HG03442 (cell line): ENCODE data around the gene HIVEP3.

Experiments used
- ATAC-seq: cut with Tn5 transposase; IDR thresholded peaks from one replicate; pipeline ENCODE4 v1.9.1; 2021; ENCODE audit warnings: mild to moderate bottlenecking, moderate library complexity; ENCODE audit not compliant: unreplicated experiment

The HIVEP3 gene

DNA sequence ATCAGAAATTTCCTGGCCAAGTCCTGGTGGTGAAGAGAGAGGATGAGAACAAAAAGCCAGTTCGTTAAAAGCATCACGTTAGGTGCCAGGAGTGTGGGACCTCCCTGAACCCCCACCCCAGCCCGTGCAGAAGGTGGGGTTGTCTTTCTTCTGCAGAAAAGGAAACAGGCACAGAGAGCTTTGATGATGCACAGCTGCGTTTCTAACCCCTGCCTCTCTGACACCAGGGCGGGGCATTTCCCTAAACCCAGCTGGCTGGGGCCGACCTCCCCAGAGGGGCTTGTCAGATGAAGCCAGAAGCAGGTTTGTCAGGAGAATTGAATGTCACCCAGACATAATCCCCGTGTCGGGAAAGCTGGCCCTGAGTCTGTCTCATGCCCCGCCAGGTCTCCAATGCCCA lies 244.9 kb downstream of the HIVEP3 start:
- no peak for ATAC-seq

DNA sequence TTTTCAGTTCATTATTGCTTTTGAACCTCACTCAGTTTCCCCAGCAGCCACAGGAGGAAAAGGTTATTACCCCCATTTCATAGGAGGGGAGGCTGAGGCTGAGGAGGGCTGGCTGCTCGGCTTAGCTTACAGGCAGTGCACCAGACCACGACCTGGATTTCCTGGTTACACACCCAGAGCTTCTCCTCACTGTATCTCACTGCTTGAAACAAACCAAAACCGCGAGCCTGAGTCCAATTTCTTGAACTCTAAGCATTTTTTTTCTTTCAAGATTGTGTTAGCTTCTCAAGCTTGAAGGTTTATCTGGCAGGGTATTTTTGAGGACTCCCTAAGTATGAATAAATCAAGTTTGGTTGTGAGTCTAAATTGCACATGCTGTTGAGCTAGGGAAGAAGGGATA lies 245.3 kb downstream of the HIVEP3 start:
- no peak for ATAC-seq

DNA sequence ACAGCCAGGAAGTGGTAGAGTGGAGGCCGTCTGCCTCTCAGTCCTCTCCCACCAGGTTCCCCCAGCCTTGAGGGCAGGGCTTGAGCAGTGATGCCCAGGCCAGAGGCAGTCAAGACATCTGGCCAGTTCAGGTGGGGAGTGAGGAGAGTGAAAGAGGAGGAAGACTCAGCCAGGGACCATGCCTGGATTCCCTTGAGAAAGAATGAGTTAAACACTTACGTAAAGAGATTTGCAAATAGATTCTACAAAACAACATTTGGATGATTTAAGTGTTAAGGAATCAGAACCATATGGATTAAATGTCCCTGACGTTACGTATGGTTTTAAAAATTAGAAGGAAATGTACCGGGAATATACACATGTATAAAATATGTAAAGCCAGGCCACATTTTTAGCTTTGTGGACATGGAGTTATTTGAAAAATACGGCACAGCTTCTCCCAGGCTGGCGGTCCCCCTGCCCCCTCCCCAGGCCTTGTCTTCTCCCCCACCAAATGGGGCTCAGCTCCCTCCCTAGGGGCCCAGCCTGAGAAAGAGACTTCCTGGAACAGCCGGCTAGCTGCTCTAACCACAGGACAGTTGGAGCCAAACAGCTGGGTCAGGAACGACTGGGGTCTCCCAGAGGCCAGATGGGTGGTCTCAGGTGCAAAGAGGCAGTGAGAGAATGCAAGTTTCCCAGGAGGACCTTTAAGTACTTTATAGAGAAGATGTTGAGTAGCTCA lies 245.9 kb downstream of the HIVEP3 start:
- ATAC-seq, result no peak

DNA sequence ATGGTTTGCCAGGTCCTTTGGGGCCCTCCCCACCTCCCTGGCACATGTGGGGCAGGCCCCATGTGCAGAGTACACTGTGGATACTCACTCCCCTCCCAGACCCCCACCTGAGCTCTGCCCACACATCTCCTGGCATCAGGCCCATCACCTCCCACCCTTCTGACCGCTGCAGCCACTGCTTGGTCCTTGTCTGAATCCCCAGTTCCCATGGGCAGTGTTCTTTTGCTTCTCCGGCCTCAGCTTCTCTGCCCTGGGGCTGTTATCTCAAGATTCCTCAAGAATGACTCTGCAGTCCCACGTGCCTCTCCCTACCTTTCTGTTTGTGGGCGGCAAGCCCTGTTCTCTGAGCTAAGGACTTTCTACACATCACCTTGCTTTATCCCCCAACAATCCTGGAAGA lies 246.5 kb downstream of the HIVEP3 start:
- no peak for ATAC-seq

DNA sequence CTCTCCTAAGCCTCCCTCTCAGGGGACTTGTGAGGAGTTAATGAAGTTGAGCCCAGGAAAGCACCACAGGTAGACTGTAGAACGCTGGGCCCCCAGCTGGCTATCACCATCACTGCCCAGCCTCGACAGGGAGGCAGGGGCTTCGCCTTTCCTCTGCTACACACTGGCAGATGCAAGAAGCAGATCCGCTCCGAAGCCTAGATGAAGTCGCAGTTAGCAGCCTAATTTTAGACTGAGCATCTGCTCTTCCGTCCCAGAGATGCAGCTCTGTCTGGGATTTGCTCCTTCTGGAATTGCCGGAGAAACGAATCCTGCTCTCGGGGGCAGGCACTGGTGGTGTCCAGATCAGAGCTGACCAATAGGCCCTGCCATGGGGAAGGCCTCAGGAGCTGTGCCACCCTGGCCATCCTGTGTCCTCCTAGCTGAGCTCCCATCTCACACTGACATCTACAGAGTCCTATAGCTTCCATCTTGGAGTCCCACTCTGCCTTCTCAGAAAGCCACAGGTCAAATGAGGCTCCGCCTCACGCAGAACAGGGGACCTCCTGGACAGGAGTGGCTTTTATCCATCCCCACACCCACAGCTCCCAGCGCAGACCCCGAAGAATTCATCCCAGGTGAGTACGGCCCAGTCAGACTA lies 247.5 kb downstream of the HIVEP3 start:
- no peak for ATAC-seq

DNA sequence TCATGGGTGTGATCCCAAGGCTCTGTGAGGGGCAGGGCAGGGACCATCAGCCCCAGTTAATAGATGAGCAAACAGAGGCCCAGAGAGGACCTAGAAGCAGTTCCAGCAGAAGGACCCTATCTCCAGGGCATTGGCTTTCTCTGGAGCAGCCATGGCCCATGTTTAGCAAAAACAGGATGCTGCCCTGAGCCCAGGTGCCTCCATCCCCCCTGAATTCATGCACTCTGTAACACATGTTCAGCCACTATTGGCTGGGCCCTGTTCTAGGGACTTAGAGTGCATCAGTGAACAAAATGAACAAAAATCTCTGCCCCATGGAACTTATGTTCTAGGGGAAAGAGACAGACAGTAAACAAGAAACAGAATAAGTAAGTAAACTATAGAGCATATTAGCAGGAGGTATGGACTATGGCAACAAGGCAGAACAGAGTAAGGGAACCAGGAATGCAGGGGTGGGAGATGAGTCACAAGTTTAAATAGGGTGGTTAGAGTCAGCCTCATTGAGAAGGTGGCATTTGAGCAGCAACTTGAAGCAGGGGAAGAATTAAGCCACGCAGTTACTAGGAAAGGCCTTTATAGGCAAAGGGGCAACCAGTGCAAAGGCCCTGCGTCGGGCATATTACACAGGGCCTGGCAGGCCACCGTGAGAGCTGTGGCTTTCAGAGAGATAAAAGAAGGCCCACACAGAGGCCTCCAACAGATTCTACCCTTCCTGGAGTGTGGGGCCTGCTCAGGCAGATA lies 248.3 kb downstream of the HIVEP3 start:
- ATAC-seq, result no peak

DNA sequence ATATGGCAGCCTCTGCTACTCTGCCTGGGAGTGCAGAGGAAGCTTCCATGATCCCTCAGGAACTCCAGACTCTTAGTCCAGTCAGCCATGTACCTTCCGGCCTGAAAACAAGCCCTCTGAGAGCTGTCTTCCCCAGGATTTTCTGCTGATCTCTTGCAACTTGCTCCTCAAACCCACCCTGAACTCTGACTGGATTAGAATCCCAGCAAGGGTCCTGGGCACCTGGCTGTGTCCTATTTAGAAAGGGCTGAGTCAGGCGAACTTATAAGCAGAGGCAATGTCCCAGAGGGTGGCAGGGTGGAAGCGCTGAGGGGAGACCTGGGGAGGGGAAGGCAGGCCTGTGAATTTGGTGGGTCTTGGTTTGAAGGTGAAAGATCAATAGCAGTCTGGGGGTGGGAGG lies 249.8 kb downstream of the HIVEP3 start:
- ATAC-seq, result no peak

DNA sequence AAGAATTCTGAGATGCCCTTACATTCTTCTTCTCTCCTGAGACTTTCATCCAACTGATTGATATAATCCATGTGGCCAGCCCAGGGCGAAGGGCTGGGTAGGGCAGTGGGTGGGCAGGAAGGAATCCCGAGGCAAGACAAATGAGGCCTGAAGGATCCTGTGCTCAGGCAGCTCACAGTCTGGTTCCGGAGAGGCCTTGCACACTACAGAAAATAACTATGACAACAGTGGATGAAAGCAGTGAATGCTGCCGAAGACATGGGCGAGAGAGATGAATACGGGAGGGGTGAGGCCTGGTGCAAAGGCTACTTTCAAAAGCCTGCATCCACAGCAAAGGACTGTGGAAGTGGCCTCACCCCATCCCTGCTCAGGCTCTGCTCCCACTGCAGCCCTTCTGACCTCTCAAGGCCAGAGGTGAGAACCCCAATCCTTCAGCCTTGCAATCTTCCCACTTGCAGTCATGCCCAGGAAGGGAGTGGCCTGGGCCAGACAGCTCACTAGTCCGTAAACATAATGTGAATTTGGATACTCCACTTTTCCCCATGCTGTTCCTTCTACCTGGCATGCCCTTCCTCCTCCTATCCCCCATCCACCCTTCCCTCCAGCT lies 250.6 kb downstream of the HIVEP3 start:
- no peak for ATAC-seq

DNA sequence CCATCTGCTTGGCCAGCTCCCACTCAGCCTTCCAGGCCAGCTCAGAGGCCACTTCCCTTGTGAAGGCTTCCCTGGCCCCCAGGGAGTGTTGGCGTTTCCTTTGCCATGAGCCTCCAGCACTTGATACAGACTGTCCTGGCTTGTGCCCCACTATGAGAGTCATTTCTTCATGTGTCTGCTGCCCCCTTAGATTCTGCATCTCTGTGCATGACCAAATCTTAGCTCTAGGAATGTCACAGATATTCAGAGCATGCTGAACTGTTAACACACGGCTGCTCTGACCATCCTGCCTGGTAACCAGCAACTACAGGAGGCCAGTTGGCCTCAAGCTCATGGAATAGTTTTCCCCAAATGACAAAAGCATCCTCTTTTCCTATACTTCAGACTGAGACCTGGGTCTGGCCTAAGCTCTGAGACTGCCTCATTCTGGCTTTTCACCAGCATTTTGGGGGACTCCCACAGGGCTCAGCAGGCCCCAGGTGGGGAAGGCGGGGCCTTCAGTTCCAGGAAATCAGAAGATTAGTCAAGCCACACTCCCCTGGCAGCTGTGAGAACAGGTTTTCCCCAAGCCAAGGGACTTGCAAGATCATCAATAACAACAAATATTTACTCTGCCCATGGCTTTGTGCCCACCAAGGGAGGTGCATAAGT lies 251.6 kb downstream of the HIVEP3 start:
- ATAC-seq, result peak; percentile 49

DNA sequence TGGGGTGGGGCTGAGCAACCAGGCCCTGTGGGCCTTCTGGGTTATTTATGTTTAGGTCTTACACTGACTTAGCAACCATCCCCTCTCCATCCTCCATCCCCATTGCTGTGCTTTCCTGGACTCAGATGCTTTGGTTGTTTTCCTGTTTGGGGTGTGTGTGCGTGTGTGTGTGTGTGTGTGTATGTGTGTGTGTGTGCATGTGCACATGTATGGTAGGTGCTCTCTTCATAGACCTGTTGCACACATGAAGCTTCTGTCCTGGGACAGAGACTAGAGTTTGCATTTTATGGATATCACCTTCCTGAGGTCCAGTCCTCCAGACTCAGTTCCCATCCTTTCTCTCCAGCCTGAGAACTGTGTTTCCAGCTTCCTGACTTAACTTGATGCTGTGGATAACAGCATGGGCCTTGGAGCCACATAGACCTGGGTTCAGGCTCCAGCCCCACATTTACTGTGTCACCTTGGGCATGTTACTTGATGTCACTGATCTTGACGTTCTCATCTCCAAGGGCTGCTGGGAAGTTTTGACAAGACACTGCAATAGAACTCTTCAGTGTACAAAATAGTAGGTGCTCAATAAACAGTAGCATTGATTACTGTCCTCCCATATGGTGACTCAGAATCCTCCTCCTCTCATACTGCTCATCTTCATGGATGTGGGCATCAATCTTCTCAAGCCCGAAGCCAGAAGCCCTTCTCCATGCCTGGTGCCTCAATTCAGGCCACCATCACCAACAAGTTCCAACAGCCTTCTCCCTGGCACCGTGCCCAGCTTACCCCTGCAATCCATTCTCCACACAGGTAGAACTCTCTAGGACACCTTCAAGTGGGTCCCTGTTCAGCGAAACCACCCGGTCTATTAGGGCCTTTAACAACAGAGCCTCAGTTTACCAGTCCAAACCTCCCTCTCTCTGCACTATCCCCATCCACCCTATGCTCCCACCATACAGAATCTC lies 252.5 kb downstream of the HIVEP3 start:
- no peak for ATAC-seq

DNA sequence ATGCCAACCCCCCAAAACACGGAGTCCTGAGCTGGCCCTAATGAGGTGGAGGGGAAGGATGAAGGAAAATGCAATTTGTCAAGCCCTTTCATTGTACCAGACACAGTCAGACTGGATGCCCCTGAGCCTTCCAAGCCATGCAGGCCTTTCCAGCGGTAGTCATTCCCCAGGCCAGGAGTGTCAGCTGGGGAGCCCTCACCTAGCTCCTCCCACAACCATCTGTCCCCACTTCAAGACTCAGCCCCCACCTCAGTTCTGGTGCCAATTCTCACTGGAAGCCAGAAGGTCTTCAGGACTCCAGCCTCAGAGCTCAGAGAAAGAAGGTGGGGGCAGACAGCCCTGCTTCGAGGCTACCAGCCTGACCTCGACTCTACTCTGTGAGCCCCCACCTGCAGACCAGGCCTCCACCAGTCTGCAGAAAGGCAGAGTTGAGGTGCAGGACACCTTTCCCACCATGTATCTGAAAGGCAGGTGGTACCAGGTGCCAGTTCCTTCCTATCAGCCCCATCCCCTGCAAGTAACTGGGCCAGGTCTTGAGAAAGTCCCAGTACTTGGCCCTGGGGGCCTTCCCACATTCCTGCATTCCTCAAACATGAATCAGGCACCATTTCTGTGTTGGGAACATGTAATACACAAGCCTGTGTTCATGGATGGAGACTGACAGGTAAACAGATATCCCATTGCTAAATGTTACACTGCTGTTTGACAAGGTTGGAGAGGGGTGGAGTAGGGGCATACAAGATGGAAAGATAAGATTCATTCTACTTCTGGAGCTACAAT lies 253.7 kb downstream of the HIVEP3 start:
- no peak for ATAC-seq

DNA sequence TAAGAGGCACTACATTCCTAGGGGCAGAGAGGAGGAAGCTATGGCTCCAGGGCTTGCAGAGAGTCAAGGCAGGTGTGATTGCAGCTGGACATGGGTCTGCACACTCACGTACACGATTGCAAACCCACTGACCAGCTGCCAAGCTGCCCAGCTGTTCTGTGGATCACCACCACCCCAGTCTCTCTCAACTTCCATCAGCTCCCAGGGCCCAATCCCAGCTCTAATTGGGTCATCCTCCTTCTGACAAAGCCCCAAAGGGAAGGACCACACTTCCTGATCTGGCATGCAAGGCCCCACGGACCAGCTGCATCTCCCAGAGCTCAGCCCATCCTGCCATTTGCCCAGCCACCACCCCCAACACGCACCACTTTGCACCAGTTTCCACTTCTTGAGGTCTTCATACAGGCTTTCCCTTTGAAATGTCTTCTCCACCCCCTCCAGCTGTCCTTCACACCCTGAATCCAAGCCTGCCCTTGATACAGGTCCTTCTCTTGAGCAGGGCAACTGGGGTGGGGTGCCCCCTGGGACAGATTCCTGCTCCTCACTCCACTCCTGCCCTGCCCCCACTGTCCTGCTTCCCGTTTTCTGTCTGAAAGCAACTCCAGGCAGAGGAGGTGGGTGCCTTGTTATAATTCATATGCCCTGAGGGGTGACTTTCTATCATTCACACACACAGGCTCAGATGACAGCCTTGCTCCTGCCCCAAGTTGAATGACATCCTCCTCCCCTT lies 254.9 kb downstream of the HIVEP3 start:
- ATAC-seq, result no peak

DNA sequence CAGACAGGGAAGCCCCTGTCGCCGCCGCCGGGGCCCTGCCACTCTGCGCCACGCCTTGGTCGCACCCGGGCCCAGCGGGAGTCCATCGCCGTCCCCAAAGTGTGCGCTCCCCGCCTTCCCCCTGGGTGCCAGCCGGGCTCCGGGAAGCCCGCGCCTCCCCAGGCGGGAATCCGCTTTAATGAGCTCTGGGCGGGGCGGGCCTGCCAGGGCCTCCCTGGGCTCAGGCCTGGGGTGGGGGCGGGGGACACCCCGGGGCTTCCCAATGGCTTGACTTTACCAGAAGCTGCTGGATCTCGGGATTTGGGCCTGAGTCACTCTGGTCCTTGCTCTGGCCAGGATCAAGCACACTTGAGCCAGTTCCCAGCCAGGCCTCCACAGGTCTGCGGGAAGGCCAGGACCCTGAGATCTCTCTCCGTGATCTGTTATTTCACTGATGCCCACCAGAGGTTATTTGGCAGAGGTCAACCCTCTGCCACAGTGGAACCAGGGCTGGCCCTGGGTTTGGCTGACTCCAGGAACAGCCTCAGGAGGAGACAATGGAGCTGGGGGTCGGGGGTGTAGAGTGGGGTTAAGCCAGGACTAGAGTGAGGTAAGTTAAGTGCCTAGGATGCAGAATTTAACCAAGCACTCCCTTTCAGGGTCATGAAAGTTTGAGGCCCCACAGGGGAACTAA lies 255.8 kb downstream of the HIVEP3 start:
- no peak for ATAC-seq

DNA sequence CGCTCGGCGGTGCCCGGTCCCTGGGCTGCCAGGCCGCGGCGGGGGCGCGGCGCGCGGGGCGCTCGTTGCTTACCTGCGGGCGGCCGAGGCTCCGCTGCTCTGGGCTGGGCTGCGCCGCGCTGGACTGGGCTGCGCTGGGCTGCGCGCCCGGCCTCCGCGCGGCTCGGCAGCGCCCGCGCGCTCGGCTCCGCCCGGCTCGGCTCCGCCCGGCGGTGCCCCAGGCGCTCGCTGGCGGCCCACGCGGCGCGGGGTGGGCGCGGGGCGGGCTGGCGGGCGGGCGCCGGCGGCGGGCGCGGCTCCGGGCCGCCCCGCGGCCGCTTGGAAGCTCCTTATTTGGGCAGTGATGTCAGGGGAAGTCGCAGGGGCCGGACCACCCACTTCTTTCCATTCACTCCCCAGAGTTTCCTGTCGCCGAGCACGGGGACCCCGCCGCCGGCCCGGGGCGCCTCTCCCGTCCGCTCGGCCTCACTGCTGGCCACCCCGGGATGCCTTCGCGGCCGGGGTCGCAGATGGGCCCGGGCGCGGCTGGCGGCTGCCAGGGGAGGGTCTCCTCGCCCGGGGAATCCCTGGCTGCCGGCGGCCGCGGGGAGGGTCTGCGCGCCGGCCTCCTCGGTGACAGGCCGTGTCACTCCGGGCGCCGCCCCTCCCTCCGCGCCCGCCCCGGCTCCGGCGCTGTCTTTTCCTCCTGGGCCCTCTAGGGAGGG lies 256.5 kb downstream of the HIVEP3 start:
- ATAC-seq, result peak; percentile 49

DNA sequence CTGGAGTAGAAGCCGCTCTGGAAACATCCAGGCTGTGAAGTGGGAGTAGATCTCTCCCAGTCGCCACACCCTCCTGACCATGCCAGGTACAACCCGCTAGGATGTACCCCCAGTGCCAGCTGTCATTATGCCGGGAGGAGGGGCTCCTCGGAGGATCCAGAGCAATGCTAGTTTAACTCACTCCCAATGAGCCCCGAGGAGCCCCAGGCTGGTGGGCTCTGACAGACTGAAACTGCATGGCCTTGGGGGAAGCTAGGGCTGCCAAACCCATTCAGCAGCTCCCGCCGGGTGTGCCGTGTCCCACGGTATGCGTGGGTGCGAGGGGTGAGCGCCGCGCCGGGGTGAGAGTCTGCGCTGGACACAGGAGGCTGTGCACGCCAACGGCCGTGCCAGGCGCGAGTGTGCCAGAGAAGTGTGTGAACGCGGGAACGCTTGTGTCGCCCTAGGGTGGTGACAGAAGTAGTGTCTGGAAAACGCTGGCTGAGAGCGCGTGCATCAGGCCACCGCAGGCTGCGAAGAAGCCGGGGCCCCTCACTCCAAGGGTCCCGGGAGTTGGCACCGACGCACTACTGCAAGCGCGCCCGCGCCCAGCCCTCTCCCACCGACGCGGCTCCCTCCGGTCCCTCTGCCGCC lies 257.2 kb downstream of the HIVEP3 start:
- peak; percentile 5 for ATAC-seq

DNA sequence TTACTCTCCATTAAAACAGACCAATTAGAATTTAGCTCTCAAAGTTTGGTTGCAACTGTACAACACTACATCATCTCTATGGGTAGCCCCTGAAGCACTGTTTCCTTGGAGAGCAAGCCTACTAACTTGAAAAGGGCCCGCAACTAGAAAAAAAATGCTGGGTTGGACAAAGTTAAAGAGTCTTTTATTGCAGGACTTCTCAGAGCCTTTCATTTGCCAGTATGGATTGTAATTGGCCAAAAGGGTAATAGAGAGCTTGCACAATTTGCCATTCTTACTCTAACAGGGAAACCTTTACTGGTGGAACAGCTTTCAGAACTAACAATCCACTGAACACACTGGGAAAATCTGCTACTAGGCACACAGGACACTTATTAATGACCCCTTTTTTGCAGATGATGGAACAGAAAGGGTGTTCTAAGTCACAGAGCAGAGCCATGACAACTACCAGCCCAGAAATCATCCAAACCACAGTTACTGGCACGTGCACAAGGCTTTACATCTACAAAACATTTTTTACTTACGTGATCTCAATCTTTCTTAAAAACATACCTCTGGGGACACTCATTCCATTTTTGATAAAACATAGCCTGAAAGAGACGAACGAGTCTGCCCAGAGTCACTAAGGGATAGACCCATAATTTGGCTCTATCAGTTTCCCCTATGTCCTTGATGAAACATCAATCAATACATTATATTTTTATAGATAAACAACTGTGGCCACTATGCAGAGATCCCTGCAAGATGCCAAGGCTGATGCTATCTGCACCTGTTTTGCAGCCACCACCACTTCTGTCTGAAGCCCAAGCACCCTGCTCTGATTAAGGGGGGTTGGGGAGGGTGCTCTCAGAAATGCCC lies 257.9 kb downstream of the HIVEP3 start:
- ATAC-seq, result no peak
